Endodermal cell (in vitro differentiated cells): Measurements from ENCODE around the gene CAPSL. TPM values are rescaled to one million over a fixed set of nuclear protein-coding genes. Genes with fewer than 3 reads are reported as not detected.

Experiments
- DNase-seq: peaks from one replicate; pipeline ENCODE4 v3.0.0-alpha.2; 2017
- H3K27ac ChIP-seq: 2 replicates; pipeline ENCODE4 v1.5.1; 2013; ENCODE audit warnings: mild to moderate bottlenecking, low read depth, low read length, moderate library complexity
- H3K27me3 ChIP-seq: 2 replicates; pipeline ENCODE4 v1.6.1; 2013; ENCODE audit warnings: mild to moderate bottlenecking, low read length, moderate library complexity; ENCODE audit not compliant: insufficient read depth, control insufficient read depth, poor library complexity, severe bottlenecking
- H3K36me3 ChIP-seq: 2 replicates; pipeline ENCODE4 v1.7.0; 2013; ENCODE audit warnings: mild to moderate bottlenecking, low read length, moderate library complexity; ENCODE audit not compliant: control insufficient read depth, insufficient read depth
- H3K4me1 ChIP-seq: one replicate; pipeline ENCODE4 v1.7.0; 2013; ENCODE audit warnings: low read length; ENCODE audit not compliant: control insufficient read depth, insufficient read depth
- H3K4me3 ChIP-seq: 2 replicates; pipeline ENCODE4 v1.5.1; 2013; ENCODE audit warnings: mild to moderate bottlenecking, low read length, moderate library complexity
- H3K9ac ChIP-seq: 2 replicates; pipeline ENCODE4 v1.6.1; 2013; ENCODE audit warnings: mild to moderate bottlenecking, low read length, moderate library complexity; ENCODE audit not compliant: poor library complexity, severe bottlenecking; ENCODE audit errors: extremely low read depth
- H3K9me3 ChIP-seq: 2 replicates; pipeline ENCODE4 v1.6.1; 2013; ENCODE audit warnings: mild to moderate bottlenecking, low read length, moderate library complexity; ENCODE audit not compliant: control insufficient read depth
- H3K27ac Mint-ChIP-seq: 2 replicates; pipeline ENCODE4 v1.8.0; 2020; ENCODE audit warnings: mixed read lengths
- H3K27me3 Mint-ChIP-seq: 2 replicates; pipeline ENCODE4 v1.8.0; 2021; ENCODE audit warnings: mild to moderate bottlenecking, mixed read lengths; ENCODE audit not compliant: insufficient read depth
- H3K36me3 Mint-ChIP-seq: 2 replicates; pipeline ENCODE4 v1.8.0; 2020; ENCODE audit warnings: low read depth, mixed read lengths
- H3K4me1 Mint-ChIP-seq: 2 replicates; pipeline ENCODE4 v1.8.0; 2020; ENCODE audit warnings: mixed read lengths
- H3K4me3 Mint-ChIP-seq: 2 replicates; pipeline ENCODE4 v1.8.0; 2020; ENCODE audit warnings: mild to moderate bottlenecking, moderate library complexity, mixed read lengths
- H3K9me3 Mint-ChIP-seq: 2 replicates; pipeline ENCODE4 v1.8.0; 2020; ENCODE audit warnings: mild to moderate bottlenecking, mixed read lengths
- CTCF ChIP-seq: fragments of 200-600 bp; sonication (generic); conservative IDR thresholded peaks from 2 replicates; pipeline ENCODE4 v1.5.0; 2021; ENCODE audit warnings: antibody characterized with exemption, mild to moderate bottlenecking
- WGBS, 2 experiments: methylation state at CpG; one replicate each; pipeline versions ENCODE4 v1.1.5 to v1.1.7; 2013; ENCODE audit warnings: missing lambda C conversion rate in 2 of 2, mixed read lengths in 1 of 2; ENCODE audit not compliant: insufficient coverage in 1 of 2, insufficient read length in 1 of 2; 5-methylcytosine and 5-hydroxymethylcytosine counted together
- total RNA-seq, 2 donors: library from RNA; stranded (reverse); fragmentation: NEBNext Ultra II Directional in 1 of 2; extraction: Animal tissue kit (Norgen Biotek cat#: 25700) in 1 of 2; gene quantifications; 2 replicates in 1 of 2; 3 replicates in 1 of 2; pipeline ENCODE4 v1.2.1, GENCODE V29; 2021

Gene CAPSL
- total RNA-seq, 2 donors from 2014 or later, result not detected

GRCh38 chr5:35954175-35954574, 15.8 kb upstream of the CAPSL start:
- no peaks in the 10 kb centered on the region for H3K9me3 Mint-ChIP-seq
- WGBS, 2 experiments, result 80 to 87% methylated on average over 3 to 9 of the region's 9 CpGs
- peak; percentile 68 for DNase-seq
- no peak overlapping the region for H3K4me3 Mint-ChIP-seq
- H3K27ac Mint-ChIP-seq, result no peak overlapping the region
- H3K27me3 ChIP-seq, result peaks cover 9% of the 10 kb centered on the region
- no peaks in the 10 kb centered on the region for H3K4me1 ChIP-seq
- peaks cover 28% of the 10 kb centered on the region for H3K27me3 Mint-ChIP-seq
- no peak overlapping the region for H3K9ac ChIP-seq
- H3K9me3 ChIP-seq, result no peaks in the 10 kb centered on the region
- TF ChIP-seq CTCF, result peak; percentile 53
- H3K4me1 Mint-ChIP-seq, result peaks cover 4% of the 10 kb centered on the region
- H3K4me3 ChIP-seq, result no peak overlapping the region
- no peaks in the 10 kb centered on the region for H3K36me3 ChIP-seq
- H3K27ac ChIP-seq, result no peak overlapping the region
- H3K36me3 Mint-ChIP-seq, result no peaks in the 10 kb centered on the region

- Histone ChIP-seq H3K27me3 (no peaks in the 10 kb centered on the region), H3K9ac (no peak overlapping the region), H3K9me3 (peaks cover 10% of the 10 kb centered on the region), H3K4me3 (no peak overlapping the region), H3K27ac (no peak overlapping the region), H3K4me1 (no peaks in the 10 kb centered on the region), H3K36me3 (no peaks in the 10 kb centered on the region)
- Mint-ChIP-seq H3K27me3 (peaks cover 15% of the 10 kb centered on the region), H3K4me1 (no peaks in the 10 kb centered on the region), H3K27ac (no peak overlapping the region), H3K9me3 (peaks cover 10% of the 10 kb centered on the region), H3K36me3 (no peaks in the 10 kb centered on the region), H3K4me3 (no peak overlapping the region)
- TF ChIP-seq CTCF, result no peak
- WGBS, 2 experiments, result 74 to 85% methylated on average over 3 to 5 of the region's 5 CpGs
- DNase-seq, result no peak
Observed at GRCh38 chr5:35947085-35947484, 8.7 kb upstream of the CAPSL start.

DNA sequence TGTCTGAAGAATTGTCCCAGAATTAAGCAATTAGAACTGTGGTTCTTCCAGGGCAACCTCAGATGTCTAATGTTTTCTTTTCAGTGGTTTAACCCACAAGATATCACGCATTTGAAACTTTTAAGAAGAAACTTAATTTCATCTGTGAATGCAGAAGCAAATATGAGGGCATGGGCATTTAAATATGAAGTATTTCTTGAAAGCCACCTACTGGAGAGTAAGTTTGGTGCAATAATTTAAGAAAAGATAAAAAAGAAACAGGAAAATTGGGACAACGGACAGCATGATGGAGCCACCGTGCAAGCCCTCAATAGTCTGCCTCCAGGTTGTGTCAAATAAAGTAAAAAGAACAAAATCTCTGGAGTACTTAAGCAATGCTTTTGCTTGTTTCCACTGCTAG, 1.2 kb upstream of the CAPSL start:
- no peak overlapping the region for H3K4me3 Mint-ChIP-seq
- peaks cover 12% of the 10 kb centered on the region for H3K27me3 Mint-ChIP-seq
- Histone ChIP-seq H3K4me3 (no peak overlapping the region), H3K4me1 (no peaks in the 10 kb centered on the region), H3K36me3 (no peaks in the 10 kb centered on the region), H3K27me3 (peaks cover 28% of the 10 kb centered on the region), H3K9me3 (peaks cover 6% of the 10 kb centered on the region), H3K9ac (no peak overlapping the region), H3K27ac (no peak overlapping the region)
- no peaks in the 10 kb centered on the region for H3K36me3 Mint-ChIP-seq
- no peak overlapping the region for H3K27ac Mint-ChIP-seq
- 87% methylated on average over 3 of the region's 3 CpGs for WGBS, 2 experiments
- H3K9me3 Mint-ChIP-seq, result peaks cover 7% of the 10 kb centered on the region
- H3K4me1 Mint-ChIP-seq, result peaks cover 4% of the 10 kb centered on the region
- peak; percentile 18 for TF ChIP-seq CTCF
- DNase-seq, result no peak
